GM11168 (cell line): ENCODE measurements around the gene TBC1D9.

Experiments
- in situ Hi-C: fragments of 300-500 bp; cut with MboI; formaldehyde crosslinking; loops from one replicate; pipeline ENCODE4 v1.12.0; 2022; ENCODE audit warnings: low sequenced_read_pairs; ENCODE audit not compliant: unreplicated experiment

TBC1D9 gene

GRCh38 chr4:140571620-140572019 lies 184.6 kb downstream of the TBC1D9 start:
- in situ Hi-C loops: no loop called here
